ENCODE results near the gene FYCO1. TPM values are rescaled to one million over a fixed set of nuclear protein-coding genes. Genes with fewer than 3 reads are reported as not detected.

FYCO1 gene
- total and polyA plus RNA-seq, 9 of the 15 experiments (the other 6 are each of a cell fraction or from before 2014, with no cell fraction given) = 2.1 to 13.8 (median 7.4) TPM

DNA sequence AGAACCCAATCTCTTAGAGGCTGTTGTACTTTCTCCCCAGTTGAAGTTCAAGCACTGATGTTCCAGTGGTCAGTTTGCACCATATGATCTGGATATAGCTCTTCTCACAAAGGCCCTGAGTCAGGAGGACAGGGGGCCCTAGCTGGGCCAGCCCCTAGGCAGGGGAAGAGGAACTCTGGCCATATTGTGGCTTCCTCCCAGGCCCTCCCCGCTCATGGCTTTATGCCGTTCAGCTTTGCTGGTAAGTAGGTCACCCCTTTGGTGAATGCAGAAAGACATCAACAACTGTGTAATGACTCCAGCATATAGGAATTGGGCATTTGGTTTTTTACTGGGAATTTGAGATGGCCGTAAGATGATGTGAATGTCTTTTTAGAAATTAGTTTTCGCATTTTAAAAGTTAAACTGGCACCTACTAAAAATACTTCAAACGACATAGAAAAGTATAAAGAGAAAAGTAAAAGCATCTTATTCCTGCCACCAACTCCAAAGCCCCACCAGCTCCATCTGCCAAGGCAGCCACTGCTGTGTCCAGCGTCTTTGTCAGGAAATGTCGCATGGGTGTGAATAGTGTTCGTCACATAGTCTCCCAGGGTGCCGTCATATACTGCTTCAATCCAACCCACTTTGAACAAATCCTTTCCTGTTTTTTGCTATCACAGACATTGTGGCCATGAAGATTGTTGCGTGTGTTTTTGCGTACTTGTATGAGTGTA is 84.0 kb downstream of the FYCO1 start:
- DNase-seq (ENCODE audit: extremely low read depth in 1 of 4, low spot score in 3 of 4) = no peak
- no peaks in the 10 kb centered on the region; the same call in 1 of the 2 replicates for H4K20me1 ChIP-seq (replicated peaks; ENCODE audit: control insufficient read depth, insufficient read depth, low read length)
- no peak for ATAC-seq
- BruUV-seq (replicated peaks) = no TSS peak
- H3K27me3 ChIP-seq (ENCODE audit: control insufficient read depth in 2 of 2, insufficient read depth in 2 of 2, low read length in 2 of 2) = peaks cover 0 to 23% of the 10 kb centered on the region in 2 experiments; a peak in 3 of 5 replicates
- H3K27ac ChIP-seq (ENCODE audit: extremely low read depth, low read depth, low read length) = no peak overlapping the region
- intact Hi-C loops (cut with micrococcal nuclease) (no loop called here), in situ Hi-C loops (cut with MboI) (no loop called here)
- WGBS (ENCODE audit: insufficient coverage, low coverage, missing lambda C conversion rate) = 45% methylated on average over 11 of the region's 11 CpGs
- no peaks in the 10 kb centered on the region for H3K9me3 ChIP-seq (replicated peaks; ENCODE audit: control insufficient read depth, insufficient read depth, low read depth, low read length)
- no peak overlapping the region for H3K4me3 ChIP-seq
- TF ChIP-seq, protein P1, sequence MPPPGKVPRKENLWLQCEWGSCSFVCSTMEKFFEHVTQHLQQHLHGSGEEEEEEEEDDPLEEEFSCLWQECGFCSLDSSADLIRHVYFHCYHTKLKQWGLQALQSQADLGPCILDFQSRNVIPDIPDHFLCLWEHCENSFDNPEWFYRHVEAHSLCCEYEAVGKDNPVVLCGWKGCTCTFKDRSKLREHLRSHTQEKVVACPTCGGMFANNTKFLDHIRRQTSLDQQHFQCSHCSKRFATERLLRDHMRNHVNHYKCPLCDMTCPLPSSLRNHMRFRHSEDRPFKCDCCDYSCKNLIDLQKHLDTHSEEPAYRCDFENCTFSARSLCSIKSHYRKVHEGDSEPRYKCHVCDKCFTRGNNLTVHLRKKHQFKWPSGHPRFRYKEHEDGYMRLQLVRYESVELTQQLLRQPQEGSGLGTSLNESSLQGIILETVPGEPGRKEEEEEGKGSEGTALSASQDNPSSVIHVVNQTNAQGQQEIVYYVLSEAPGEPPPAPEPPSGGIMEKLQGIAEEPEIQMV (tag; conservative IDR thresholded peaks at IDR 0.05; ENCODE audit: low read depth) = no peak
- TF ChIP-seq, protein P2, sequence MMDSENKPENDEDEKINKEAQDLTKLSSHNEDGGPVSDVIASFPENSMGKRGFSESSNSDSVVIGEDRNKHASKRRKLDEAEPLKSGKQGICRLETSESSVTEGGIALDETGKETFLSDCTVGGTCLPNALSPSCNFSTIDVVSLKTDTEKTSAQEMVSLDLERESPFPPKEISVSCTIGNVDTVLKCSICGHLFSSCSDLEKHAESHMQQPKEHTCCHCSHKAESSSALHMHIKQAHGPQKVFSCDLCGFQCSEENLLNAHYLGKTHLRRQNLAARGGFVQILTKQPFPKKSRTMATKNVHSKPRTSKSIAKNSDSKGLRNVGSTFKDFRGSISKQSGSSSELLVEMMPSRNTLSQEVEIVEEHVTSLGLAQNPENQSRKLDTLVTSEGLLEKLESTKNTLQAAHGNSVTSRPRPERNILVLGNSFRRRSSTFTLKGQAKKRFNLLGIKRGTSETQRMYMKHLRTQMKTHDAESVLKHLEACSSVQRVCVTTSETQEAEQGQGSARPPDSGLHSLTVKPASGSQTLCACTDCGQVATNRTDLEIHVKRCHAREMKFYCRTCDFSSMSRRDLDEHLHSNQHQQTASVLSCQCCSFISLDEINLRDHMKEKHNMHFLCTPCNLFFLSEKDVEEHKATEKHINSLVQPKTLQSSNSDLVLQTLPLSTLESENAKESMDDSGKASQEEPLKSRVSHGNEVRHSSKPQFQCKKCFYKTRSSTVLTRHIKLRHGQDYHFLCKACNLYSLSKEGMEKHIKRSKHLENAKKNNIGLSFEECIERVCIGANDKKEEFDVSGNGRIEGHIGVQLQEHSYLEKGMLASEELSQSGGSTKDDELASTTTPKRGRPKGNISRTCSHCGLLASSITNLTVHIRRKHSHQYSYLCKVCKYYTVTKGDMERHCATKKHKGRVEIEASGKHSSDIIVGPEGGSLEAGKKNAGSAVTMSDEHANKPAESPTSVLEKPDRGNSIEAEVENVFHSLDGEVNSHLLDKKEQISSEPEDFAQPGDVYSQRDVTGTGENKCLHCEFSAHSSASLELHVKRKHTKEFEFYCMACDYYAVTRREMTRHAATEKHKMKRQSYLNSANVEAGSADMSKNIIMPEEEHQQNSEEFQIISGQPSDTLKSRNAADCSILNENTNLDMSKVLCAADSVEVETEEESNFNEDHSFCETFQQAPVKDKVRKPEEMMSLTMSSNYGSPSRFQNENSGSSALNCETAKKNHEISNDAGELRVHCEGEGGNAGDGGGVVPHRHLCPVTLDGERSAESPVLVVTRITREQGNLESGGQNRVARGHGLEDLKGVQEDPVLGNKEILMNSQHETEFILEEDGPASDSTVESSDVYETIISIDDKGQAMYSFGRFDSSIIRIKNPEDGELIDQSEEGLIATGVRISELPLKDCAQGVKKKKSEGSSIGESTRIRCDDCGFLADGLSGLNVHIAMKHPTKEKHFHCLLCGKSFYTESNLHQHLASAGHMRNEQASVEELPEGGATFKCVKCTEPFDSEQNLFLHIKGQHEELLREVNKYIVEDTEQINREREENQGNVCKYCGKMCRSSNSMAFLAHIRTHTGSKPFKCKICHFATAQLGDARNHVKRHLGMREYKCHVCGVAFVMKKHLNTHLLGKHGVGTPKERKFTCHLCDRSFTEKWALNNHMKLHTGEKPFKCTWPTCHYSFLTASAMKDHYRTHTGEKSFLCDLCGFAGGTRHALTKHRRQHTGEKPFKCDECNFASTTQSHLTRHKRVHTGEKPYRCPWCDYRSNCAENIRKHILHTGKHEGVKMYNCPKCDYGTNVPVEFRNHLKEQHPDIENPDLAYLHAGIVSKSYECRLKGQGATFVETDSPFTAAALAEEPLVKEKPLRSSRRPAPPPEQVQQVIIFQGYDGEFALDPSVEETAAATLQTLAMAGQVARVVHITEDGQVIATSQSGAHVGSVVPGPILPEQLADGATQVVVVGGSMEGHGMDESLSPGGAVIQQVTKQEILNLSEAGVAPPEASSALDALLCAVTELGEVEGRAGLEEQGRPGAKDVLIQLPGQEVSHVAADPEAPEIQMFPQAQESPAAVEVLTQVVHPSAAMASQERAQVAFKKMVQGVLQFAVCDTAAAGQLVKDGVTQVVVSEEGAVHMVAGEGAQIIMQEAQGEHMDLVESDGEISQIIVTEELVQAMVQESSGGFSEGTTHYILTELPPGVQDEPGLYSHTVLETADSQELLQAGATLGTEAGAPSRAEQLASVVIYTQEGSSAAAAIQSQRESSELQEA (IDR thresholded peaks at IDR 0.05; ENCODE audit: low read depth) = no peak
- TF ChIP-seq SMAD1 (IDR thresholded peaks at IDR 0.05; ENCODE audit: low read depth, low read length, partially characterized antibody) (no peak), HEY1 (CRISPR knock-in tag; IDR thresholded peaks at IDR 0.05; ENCODE audit: borderline replicate concordance) (no peak)
- peaks cover 0 to 3% of the 10 kb centered on the region in 2 experiments; a peak in 3 of 5 replicates for H3K4me1 ChIP-seq (replicated peaks in 1 of 2; ENCODE audit: control insufficient read depth in 2 of 2, insufficient read depth in 2 of 2, low read length in 2 of 2)
- H3K36me3 ChIP-seq (ENCODE audit: control insufficient read depth, insufficient read depth, low read length) = no peaks in the 10 kb centered on the region
- H3K79me2 ChIP-seq (ENCODE audit: control insufficient read depth, insufficient read depth, low read length) = no peaks in the 10 kb centered on the region
- no peak overlapping the region for H3K4me2 ChIP-seq (ENCODE audit: insufficient read depth, low read length)
- no peak overlapping the region for H3K9ac ChIP-seq (ENCODE audit: insufficient read depth in 1 of 2, low read depth in 2 of 2, low read length in 2 of 2)
- peaks cover 2% of the 10 kb centered on the region for H3K9me1 ChIP-seq (ENCODE audit: control insufficient read depth, insufficient read depth, low read length)
- H2AFZ ChIP-seq (ENCODE audit: low read depth, low read length) = no peak overlapping the region
- POLR2A ChIA-PET = interaction anchor here (0.9 to 1.0 kb wide), 2 partner anchors 18 to 149 kb away, joined by 3 to 4 read pairs; no protein-coding TSS in a partner anchor
- CTCF ChIA-PET (ENCODE audit: low intra/inter-chr PET ratio) = no interaction called here
- FAIRE-seq = no peak

Measured in K562 (cell line).